A549 (cell line): Measurements from ENCODE around the gene EPB41L4B.

Experiments
- CEBPB ChIP-seq, 2 experiments: fragments of >200 bp in 1 of 2; sonication (Bioruptor Twin) in 1 of 2; formaldehyde crosslinking in 1 of 2; IDR thresholded peaks; 2 replicates each; pipeline ENCODE4 v1.6.1; 2012 to 2016
- CHD2 ChIP-seq: fragments of 150-350 bp; IDR thresholded peaks from 2 replicates; pipeline ENCODE4 v1.6.1; 2014; ENCODE audit warnings: low read length; ENCODE audit not compliant: partially characterized antibody
- ESRRA ChIP-seq: fragments of 150-350 bp; IDR thresholded peaks from 2 replicates; pipeline ENCODE4 v1.6.1; 2014; ENCODE audit warnings: mild to moderate bottlenecking, low read length, borderline replicate concordance
- HDAC2 ChIP-seq: fragments of 200-600 bp; sonication (generic); IDR thresholded peaks from 2 replicates; pipeline ENCODE4 v1.6.1; 2016
- POLR2A ChIP-seq: IDR thresholded peaks from 2 replicates; pipeline ENCODE4 v1.6.1; 2012; ENCODE audit warnings: mild to moderate bottlenecking, low read length
- RAD21 ChIP-seq, 2 experiments: fragments of >200 bp in 1 of 2; sonication (Bioruptor Twin) in 1 of 2; formaldehyde crosslinking in 1 of 2; IDR thresholded peaks in 1 of 2; conservative IDR thresholded peaks in 1 of 2; 2 replicates in 1 of 2; 3 replicates in 1 of 2; pipeline ENCODE4 v1.6.1; 2012 to 2018; ENCODE audit warnings: inconsistent platforms in 1 of 2
- RNF2 ChIP-seq: fragments of 200-600 bp; sonication (generic); IDR thresholded peaks from 2 replicates; pipeline ENCODE4 v1.6.1; 2016; ENCODE audit warnings: low read depth, mild to moderate bottlenecking, antibody characterized with exemption, moderate library complexity, borderline replicate concordance
- ZNF302 ChIP-seq: fragments of 250-450 bp; sonication (Bioruptor Pico); IDR thresholded peaks from 2 replicates; pipeline ENCODE4 v1.9.0; 2021; ENCODE audit warnings: inconsistent platforms, mild to moderate bottlenecking, moderate library complexity
- TF ChIP-seq, protein P1 (sequence below): fragments of 200-600 bp; sonication (generic); IDR thresholded peaks from 2 replicates; pipeline ENCODE4 v1.6.1; 2016; ENCODE audit warnings: antibody characterized with exemption, mild to moderate bottlenecking, moderate library complexity
- TF ChIP-seq, protein P2 (sequence below): fragments of >200 bp; sonication (Bioruptor Twin); formaldehyde crosslinking; IDR thresholded peaks from 3 replicates; pipeline ENCODE4 v1.5.1; 2016

DNA sequence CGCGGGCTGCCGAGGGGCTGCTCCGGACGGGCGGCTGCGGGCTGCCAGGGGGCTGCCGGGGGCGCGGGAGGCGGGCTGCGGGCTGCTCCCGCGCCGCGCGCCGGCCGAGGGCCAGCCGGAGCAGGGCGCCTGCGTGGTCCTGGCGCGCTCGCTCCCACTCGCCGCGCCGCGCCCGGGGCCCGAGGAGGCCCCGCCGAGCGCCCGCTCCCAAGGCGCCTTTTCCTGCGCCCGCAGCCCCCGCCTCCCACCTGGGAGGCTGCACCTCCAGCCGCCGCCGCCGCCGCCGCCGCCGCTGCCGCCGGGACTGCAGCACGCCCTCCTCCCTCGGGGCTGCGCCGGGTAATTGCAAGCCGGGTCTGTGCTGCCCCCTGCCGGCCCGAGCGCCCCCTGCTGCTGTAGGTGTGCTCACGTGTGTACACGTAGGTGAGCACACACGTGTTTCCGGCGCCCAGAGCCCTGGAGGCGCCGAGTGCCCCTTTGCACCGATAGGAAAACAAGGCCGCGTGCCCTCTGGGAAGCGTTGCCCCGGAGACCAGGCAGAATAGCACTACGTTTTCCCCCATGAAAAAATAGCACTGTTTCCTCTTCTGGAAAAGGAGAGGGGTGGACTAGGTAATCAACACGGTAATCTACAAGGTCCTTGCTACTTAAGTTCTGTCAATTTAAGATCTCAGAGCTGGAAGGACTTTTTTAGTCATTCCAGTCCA lies at the start of gene EPB41L4B:
- TF ChIP-seq, protein P1, sequence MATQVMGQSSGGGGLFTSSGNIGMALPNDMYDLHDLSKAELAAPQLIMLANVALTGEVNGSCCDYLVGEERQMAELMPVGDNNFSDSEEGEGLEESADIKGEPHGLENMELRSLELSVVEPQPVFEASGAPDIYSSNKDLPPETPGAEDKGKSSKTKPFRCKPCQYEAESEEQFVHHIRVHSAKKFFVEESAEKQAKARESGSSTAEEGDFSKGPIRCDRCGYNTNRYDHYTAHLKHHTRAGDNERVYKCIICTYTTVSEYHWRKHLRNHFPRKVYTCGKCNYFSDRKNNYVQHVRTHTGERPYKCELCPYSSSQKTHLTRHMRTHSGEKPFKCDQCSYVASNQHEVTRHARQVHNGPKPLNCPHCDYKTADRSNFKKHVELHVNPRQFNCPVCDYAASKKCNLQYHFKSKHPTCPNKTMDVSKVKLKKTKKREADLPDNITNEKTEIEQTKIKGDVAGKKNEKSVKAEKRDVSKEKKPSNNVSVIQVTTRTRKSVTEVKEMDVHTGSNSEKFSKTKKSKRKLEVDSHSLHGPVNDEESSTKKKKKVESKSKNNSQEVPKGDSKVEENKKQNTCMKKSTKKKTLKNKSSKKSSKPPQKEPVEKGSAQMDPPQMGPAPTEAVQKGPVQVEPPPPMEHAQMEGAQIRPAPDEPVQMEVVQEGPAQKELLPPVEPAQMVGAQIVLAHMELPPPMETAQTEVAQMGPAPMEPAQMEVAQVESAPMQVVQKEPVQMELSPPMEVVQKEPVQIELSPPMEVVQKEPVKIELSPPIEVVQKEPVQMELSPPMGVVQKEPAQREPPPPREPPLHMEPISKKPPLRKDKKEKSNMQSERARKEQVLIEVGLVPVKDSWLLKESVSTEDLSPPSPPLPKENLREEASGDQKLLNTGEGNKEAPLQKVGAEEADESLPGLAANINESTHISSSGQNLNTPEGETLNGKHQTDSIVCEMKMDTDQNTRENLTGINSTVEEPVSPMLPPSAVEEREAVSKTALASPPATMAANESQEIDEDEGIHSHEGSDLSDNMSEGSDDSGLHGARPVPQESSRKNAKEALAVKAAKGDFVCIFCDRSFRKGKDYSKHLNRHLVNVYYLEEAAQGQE, result no peak
- TF ChIP-seq CHD2 (no peak), POLR2A (no peak), CEBPB (IDR thresholded peaks at IDR 0.05) (no peak), RAD21 (conservative IDR thresholded peaks at IDR 0.05 in 1 of 2, IDR thresholded peaks at IDR 0.05 in 1 of 2) (peak; percentile 93 to 99), ZNF302 (CRISPR knock-in tag) (no peak), HDAC2 (no peak), ESRRA (no peak), RNF2 (no peak)
- TF ChIP-seq, protein P2, sequence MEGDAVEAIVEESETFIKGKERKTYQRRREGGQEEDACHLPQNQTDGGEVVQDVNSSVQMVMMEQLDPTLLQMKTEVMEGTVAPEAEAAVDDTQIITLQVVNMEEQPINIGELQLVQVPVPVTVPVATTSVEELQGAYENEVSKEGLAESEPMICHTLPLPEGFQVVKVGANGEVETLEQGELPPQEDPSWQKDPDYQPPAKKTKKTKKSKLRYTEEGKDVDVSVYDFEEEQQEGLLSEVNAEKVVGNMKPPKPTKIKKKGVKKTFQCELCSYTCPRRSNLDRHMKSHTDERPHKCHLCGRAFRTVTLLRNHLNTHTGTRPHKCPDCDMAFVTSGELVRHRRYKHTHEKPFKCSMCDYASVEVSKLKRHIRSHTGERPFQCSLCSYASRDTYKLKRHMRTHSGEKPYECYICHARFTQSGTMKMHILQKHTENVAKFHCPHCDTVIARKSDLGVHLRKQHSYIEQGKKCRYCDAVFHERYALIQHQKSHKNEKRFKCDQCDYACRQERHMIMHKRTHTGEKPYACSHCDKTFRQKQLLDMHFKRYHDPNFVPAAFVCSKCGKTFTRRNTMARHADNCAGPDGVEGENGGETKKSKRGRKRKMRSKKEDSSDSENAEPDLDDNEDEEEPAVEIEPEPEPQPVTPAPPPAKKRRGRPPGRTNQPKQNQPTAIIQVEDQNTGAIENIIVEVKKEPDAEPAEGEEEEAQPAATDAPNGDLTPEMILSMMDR, result peak; percentile 92
